Measurements from ENCODE around the gene SLC35F1.

SLC35F1 gene

GRCh38 chr6:118206221-118206620 is 299.2 kb downstream of the SLC35F1 start:
- no peak for DNase-seq

DNA sequence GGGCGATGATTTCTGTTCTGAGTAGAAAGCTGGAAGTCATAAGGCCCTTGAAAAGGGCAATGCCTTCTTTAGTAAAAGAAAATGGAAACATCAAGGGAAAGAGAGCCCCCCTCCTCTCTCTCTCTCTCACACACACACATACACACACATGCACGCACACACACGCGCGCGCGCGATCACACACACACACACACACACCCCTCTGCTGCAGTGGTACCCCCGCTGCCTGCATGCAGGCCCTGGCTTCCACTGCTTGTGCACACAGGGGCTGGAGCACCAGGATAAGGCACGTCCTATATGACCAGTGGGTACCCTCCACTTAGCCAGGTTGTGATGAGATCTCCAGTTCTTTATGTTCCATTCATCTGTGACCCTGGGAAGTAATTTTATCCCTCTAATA is 300.9 kb downstream of the SLC35F1 start:
- DNase-seq = no peak

- DNase-seq = no peak
Measured at GRCh38 chr6:118212451-118213173, 305.5 kb downstream of the SLC35F1 start.

DNA sequence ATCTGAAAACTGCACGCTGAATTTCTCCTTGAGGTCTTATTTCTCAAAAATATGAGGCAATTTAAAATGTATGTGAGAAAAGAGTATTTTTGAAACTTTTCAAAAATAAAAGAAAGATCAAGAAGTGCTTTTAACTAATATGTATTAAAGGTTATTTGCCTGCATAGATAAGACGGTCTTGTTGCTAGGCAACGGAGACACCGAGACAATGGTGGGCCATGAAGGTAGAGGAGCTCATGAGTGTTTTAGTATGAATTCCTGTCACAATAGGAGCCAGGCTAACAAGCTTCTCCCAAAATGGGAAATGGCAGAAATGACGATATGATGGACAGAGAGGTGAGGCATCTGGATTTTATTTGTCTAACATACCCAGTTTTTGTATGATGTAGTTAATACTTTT is 308.2 kb downstream of the SLC35F1 start:
- no peak for DNase-seq

DNA sequence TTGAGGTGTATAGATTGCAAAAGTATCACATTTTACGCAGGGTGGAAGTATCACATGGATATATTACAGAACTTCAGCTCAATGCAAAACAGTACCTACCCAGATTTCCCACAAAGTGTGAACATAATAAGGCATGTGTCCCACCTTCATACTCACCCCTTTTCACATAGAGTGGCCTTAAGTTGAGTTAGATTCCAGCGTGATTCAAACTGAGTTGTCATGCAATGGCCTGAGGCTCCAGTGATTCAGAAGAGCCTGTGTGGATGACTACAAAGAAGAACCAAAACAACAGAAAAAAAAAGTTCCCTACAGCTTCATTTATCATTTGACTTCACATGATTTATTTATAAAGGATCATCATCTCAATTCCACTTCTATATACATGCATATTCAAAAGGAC is 309.7 kb downstream of the SLC35F1 start:
- DNase-seq = no peak

GRCh38 chr6:118218156-118218555 is 311.1 kb downstream of the SLC35F1 start:
- no peak for DNase-seq

GRCh38 chr6:118220429-118221128 is 313.5 kb downstream of the SLC35F1 start:
- no peak for DNase-seq

GRCh38 chr6:118223316-118223715 is 316.3 kb downstream of the SLC35F1 start:
- no peak for DNase-seq

GRCh38 chr6:118228886-118229285 is 321.8 kb downstream of the SLC35F1 start:
- no peak for DNase-seq

GRCh38 chr6:118240878-118241528 is 333.9 kb downstream of the SLC35F1 start:
- no peak for DNase-seq

DNA sequence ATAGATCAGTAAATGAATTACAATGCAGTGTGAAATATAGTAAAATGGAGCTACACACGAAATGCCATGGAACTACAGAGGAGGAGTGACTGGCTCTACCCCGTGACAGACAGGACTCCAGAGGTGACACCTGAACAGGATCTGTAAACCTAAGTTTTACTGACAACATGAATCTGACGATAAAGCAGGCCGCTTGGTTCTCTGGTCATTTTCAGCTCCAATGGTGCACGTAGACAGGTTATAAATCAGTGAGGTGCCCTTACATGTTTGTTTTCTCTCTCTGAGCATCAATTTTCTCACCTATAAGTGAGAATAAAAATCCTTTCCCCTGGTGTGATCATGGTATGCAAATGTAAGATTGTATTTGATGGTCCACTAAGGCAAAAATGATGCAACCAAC is 339.3 kb downstream of the SLC35F1 start:
- no peak for DNase-seq

DNA sequence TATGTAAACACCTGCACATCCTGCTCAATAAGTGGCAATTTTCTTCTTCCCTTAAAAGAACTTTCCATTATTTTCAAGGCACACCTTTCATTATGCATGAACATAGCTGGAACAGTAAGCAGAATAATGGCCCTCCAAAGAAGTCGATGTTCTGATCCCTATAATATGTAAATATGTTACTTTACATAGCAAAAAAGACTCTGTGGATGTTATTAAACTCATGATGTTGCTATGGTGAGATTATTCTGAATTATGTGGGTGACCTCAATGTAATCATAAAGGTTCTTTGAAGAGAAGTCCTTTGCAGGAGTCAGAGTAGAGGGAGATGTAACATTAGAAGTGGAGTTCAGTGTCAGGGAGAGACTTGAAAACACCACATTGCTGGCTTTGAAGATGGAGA is 341.1 kb downstream of the SLC35F1 start:
- DNase-seq = no peak

DNA sequence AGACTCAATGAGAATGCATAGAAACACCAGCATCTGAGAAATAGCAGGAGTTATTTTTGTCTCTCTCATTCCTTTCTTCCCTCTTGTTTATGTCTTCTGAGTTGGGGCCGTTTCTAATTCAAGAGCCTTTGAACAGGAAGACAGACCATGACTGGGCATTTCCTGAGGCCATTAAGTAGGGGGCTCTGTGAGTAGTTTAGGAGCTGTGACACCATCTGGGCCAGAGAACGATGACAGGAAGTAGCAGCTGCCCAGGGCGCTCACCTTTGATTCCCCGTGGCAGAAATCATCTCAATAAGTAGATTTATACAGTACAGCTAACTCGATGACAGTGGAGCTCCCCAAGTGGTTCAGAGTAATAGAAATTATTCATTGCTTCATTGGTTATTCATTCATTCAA is 342.6 kb downstream of the SLC35F1 start:
- DNase-seq = peak; percentile 30

DNA sequence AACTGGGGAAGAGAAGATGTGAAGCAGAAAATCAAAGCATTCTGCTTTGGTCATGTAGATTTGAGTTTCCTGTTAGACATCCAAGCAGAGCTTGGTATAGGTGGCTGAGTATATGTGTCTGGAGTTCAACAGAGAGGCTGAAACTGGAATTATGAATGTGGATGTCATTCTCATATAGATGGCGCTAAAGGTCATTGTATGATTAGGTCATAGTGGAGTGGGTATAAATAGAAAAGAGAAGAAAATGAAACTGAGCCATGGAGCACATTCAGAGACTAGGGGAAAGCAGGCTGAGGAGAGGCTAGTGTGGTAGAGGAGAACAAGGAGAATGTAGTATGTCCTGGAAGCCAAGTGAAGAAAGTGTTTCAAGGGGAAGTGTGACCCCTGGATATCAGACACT is 345.4 kb downstream of the SLC35F1 start:
- DNase-seq = no peak

DNA sequence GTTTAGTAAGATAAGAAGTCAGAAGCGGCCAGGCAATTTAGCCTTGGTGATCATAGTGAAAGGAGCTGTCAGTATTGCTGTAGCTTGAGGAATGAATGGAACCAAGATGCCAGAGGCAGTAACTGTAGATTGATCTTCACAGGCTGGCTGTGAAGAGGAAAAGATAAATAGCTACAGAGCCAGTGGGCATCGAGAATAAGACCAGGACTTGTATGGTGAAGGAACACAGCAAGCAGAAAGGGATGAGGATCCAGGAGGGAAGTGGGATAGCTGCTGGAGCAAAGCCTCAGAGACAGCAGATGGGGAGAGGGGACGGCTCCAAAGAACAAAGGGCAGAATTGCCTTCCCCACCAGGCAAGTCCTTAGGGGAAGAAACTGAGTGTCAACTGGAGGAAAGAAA is 346.7 kb downstream of the SLC35F1 start:
- no peak for DNase-seq

DNA sequence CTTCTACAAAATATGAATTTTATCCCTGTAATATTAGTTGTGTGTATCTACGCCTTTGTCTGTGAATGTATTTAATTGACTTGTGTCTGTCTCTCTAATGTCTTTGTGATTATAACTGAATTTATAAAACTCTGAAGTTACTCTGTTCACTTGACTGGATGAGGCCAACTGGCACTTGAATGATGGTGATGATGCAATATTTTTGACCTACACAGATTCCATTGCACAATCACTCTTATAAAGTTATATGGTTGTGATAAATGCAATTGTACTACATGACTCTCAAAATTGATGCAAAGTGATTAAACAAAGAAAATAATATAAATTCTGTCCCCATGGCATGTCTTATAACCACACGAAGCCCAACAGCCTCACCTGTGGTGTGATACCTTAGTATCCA is 353.8 kb downstream of the SLC35F1 start:
- DNase-seq = no peak

DNA sequence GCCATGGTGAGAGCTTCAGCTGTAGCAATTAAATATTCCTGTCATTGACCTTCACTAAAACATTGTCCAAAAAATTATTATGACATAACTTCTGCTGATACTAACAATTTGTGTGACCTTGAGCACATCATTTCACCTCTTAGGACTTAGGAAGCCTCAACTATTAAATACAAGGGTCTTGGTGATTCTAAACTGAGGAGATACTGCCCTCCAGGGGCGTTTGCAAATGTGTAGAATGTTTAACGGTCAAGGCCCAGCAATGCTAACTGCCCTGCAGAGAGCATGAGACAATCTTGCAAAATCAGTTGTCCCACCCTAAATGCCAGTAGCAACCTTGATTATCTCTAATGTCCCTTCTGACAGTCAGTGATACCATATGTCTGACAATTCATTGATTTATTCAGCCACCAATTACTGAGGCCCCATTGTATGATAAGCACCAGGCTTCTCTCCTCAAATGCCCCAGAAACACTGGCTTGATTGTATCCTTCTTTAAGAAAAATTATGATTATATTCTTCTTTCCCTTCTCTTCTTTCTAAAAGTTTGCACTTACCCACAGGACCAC is 356.9 kb downstream of the SLC35F1 start:
- DNase-seq = no peak

- no peak for DNase-seq
Measured at GRCh38 chr6:118269659-118270058, 362.6 kb downstream of the SLC35F1 start.

DNA sequence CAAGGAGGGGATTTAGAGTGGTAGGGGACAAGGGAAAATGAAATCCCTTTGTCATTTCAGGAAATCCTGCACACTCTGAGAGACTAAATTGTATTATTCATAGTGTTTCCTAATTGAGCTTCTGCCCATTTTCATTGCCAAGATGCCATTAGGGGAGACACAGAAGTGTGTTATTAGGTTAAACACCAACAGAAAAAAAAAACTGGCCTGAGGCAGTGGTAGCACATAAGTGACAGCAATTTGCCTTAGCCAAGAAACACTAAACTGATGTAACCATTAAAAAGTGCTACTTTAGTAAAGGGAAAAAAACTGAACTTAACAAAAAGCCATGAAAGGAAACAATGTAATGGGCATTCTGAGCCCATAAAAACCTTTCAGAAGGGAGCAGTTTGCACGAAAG is 370.6 kb downstream of the SLC35F1 start:
- DNase-seq = no peak

DNA sequence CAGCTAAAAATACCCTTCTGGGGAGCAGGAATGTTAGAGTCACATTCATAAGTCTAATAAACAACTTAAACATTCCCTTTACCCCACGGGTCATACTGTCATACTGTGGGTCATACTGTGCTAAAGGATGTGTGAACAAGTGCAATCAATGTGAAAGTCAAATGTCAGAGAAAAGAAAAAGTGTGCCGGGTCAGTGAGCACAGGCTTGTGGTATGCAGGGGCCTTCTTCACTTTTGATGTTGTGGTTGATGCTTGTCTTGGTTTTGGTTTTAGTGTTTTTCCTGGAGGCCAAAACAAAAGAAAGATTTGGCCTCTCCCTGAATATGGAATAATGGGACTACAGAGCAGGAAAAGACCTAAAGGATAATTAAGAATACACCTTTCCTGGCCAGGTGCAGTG is 373.1 kb downstream of the SLC35F1 start:
- no peak for DNase-seq

GRCh38 chr6:118281291-118281690 is 374.2 kb downstream of the SLC35F1 start:
- no peak for DNase-seq

DNA sequence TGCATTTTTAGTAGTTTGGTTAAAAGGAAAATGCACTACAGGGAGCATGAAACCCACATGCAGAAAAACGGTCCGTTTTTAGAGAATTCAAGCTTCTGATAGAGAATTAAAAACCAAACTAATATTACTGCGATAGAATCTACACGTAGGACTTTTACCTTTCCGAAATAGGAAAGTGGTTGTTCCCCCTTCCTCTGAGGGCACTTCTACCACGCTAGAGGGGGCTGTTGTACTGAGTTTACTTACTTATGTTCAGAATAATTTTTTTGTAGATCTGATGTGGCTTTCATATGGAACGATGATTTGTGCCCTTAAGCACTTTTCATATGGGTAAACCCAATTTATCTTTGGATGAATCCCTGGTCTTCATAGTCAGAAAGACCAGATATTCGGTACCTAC is 376.7 kb downstream of the SLC35F1 start:
- peak; percentile 76 for DNase-seq

GRCh38 chr6:118284736-118285360 is 377.8 kb downstream of the SLC35F1 start:
- no peak for DNase-seq
